Measurements from ENCODE around the gene KLHL3. TPM values are rescaled to one million over a fixed set of nuclear protein-coding genes. Genes with fewer than 3 reads are reported as not detected.

Gene KLHL3
- total and polyA plus RNA-seq, 8 donors: 1.8 to 6.6 (median 3.1) TPM

DNA sequence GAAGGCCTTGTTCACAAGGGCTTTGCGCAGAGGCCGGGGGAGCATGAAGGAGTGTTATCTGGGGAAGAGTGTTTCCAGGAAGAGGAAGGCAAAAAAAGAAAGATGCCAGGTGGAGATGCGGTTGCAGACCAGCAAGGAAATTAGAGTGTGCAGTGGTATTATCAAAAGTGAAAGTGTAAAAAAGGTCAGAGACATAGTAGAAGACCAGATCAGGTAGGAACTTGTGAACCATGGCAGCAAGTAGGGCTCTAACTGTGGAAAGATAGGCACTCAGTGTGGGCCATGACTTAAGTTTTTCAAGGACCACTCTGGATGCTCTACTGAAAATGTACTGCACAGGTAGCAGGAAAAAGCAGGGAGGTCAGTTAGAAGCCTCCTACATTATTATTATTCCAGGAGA is 146.7 kb downstream of the KLHL3 start:
- ATAC-seq (no peak), DNase-seq (no peak)
- H3K36me3 ChIP-seq: no peaks in the 10 kb centered on the region

DNA sequence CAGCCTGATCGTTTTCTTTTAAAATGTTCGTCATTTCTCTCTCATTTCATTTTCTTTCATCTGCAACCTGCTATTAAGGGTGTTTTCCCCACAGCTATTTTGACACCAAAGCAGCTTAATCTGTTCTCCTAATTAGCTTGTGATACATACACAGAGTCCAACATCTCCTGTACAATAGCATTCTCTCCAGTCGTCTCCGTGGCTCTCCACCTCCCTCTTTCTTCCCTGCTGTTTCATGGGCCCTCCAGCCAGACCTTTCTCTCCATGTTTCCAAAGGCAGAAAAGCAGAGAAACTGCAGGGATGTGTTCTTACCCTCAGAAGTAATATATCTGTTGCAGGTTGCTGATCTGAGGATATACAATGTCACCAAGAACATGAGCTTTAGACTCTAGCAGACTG is 148.0 kb downstream of the KLHL3 start:
- 60 to 61% methylated on average over 4 of the region's 4 CpGs for WGBS, 2 donors

More for the DNA sequence above, 146.7 kb downstream of the KLHL3 start:
- no peak overlapping the region for H3K4me3 ChIP-seq
- intact Hi-C loops (cut with DNase I): no loop called here
- peaks cover 0 to 8% (median 0%) of the 10 kb centered on the region in 4 donors for H3K27me3 ChIP-seq
- H3K27ac ChIP-seq: no peak overlapping the region
- no peak for FAIRE-seq
- no peaks in the 10 kb centered on the region for H3K4me1 ChIP-seq
- TF ChIP-seq CTCF (IDR thresholded peaks at IDR 0.05): no peak
- no peaks in the 10 kb centered on the region for H3K9me3 ChIP-seq
- 79 to 94% methylated on average over 3 of the region's 3 CpGs for WGBS, 2 donors

DNA sequence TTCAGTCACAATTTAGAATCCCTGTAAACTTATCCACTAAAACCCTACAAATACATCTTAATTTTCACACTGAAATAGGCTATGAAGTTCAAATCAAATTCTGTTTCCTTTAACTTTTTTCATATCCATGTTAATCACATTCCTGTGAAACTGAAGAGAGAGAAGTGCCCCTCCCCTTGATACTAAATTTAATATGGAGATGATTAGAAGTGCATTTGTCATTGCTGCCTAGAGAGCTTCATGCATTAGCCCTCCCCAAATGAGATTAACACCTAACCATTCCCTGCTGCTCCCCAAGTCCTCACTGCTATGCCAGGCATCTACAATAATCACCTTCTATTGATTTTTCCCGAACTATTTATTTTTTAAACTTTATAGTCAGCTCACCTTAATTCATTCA is 151.6 kb downstream of the KLHL3 start:
- Histone ChIP-seq H3K36me3 (no peaks in the 10 kb centered on the region), H3K4me1 (no peaks in the 10 kb centered on the region), H3K27me3 (no peaks in the 10 kb centered on the region), H3K9me3 (no peaks in the 10 kb centered on the region), H3K4me3 (no peak overlapping the region), H3K27ac (no peak overlapping the region)
- no peak for TF ChIP-seq CTCF (IDR thresholded peaks at IDR 0.05)
- WGBS, 2 donors: 18 to 21% methylated on average over 1 of the region's 1 CpG
- no peak for DNase-seq
- FAIRE-seq: no peak
- no peak for ATAC-seq
- intact Hi-C loops (cut with DNase I): no loop called here

More for the DNA sequence above, 148.0 kb downstream of the KLHL3 start:
- ATAC-seq (no peak), FAIRE-seq (no peak), DNase-seq (no peak)
- Histone ChIP-seq H3K4me3 (no peak overlapping the region), H3K27ac (no peak overlapping the region), H3K27me3 (peaks cover 0 to 8% (median 0%) of the 10 kb centered on the region in 4 donors), H3K9me3 (no peaks in the 10 kb centered on the region), H3K4me1 (no peaks in the 10 kb centered on the region), H3K36me3 (no peaks in the 10 kb centered on the region)
- no peak for TF ChIP-seq CTCF (IDR thresholded peaks at IDR 0.05)
- intact Hi-C loops (cut with DNase I): no loop called here

- FAIRE-seq (no peak), DNase-seq (no peak), ATAC-seq (no peak)
- no peak for TF ChIP-seq CTCF (IDR thresholded peaks at IDR 0.05)
- H3K27ac ChIP-seq: no peak overlapping the region
- H3K36me3 ChIP-seq: no peaks in the 10 kb centered on the region
- no peak overlapping the region for H3K4me3 ChIP-seq
- 70 to 80% methylated on average over 3 of the region's 3 CpGs for WGBS, 2 donors
- H3K9me3 ChIP-seq: no peaks in the 10 kb centered on the region
- intact Hi-C loops (cut with DNase I): no loop called here
- no peaks in the 10 kb centered on the region for H3K27me3 ChIP-seq
- H3K4me1 ChIP-seq: no peaks in the 10 kb centered on the region
Observed at GRCh38 chr5:137583129-137583528, 152.8 kb downstream of the KLHL3 start.

DNA sequence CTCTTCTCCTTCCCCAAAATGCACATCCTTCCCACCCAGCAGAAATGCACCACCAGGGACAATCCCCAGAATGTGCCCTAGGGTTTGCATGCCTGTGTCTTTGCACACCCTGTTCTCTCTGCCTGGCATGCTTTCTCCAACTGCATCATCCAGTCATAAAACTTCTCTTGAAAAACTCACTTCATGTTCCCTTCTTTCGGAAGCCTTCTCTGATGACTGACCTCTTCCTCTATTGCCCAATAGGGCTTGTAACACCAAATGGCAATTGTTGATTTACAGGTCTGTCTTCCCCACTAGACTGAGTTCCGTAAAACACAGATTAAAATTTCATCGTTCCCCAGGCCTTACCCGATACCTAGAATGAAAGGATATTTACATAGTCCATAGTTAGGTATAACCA is 153.7 kb downstream of the KLHL3 start:
- DNase-seq: no peak
- 90 to 96% methylated on average over 4 of the region's 4 CpGs for WGBS, 2 donors
- no peaks in the 10 kb centered on the region for H3K36me3 ChIP-seq
- no peaks in the 10 kb centered on the region for H3K27me3 ChIP-seq
- intact Hi-C loops (cut with DNase I): no loop called here
- ATAC-seq: no peak
- no peak for FAIRE-seq
- H3K27ac ChIP-seq: no peak overlapping the region
- no peak overlapping the region for H3K4me3 ChIP-seq
- no peaks in the 10 kb centered on the region for H3K9me3 ChIP-seq
- TF ChIP-seq CTCF (IDR thresholded peaks at IDR 0.05): no peak
- no peaks in the 10 kb centered on the region for H3K4me1 ChIP-seq
